ENCODE results near the gene EIF4E2. TPM values are rescaled to one million over a fixed set of nuclear protein-coding genes. Genes with fewer than 3 reads are reported as not detected.
"Not testable (repeated sequence)": the region's sequence is repeated elsewhere in the genome, so short reads cannot be mapped to it uniquely, and the experiment has no call there.

The EIF4E2 gene
- total and polyA plus RNA-seq, 2 experiments from 2014 or later, result 76.9 to 122 TPM

GRCh38 chr2:232532419-232532818 is 18.1 kb upstream of the EIF4E2 start:
- Histone ChIP-seq H4K20me1 (ENCODE audit: insufficient read depth, poor library complexity, severe bottlenecking) (no peaks in the 10 kb centered on the region), H3K4me3 (no peak overlapping the region), H3K4me2 (no peak overlapping the region), H3K4me1 (ENCODE audit: insufficient read depth) (no peaks in the 10 kb centered on the region), H3K27me3 (no peaks in the 10 kb centered on the region), H3K36me3 (replicated peaks; ENCODE audit: insufficient read depth, low read depth) (no peaks in the 10 kb centered on the region), H3K9me3 (ENCODE audit: low read depth) (no peaks in the 10 kb centered on the region), H3K27ac (no peak overlapping the region), H3K79me2 (no peaks in the 10 kb centered on the region), H2AFZ (no peak overlapping the region), H3K9me2 (replicated peaks; ENCODE audit: insufficient read depth) (no peaks in the 10 kb centered on the region)
- 56% methylated on average over 9 of the region's 9 CpGs for WGBS (ENCODE audit: low lambda C conversion rate, missing lambda C conversion rate)
- DNase-seq (ENCODE audit: low spot score), result no peak
- TF ChIP-seq CTCF (IDR thresholded peaks at IDR 0.05; ENCODE audit: poor library complexity), result no peak
- no peak for TF ChIP-seq EZH2 (IDR thresholded peaks at IDR 0.05; ENCODE audit: borderline replicate concordance)
- TF ChIP-seq EZH2phosphoT487 (IDR thresholded peaks at IDR 0.05; ENCODE audit: low read depth, severe bottlenecking, unreplicated experiment), result no peak

DNA sequence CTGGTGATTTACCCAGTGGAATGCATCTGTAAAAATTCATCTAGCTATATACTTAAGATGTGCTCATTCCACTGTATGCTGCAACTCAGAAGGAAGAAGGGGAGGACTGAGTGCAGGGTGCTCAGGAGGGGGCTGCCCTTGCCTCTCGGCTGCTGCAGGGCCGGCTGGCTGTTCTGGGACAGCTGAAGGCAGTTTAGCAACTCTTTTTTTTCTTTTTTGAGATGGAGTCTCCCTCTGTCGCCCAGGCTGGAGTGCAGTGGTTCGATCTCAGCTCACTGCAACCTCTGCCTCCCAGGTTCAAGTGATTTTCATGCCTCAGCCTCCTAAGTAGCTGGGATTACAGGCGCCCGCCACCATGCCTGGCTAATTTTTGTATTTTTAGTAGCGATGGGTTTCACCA is 17.7 kb upstream of the EIF4E2 start:
- H3K79me2 ChIP-seq; H3K36me3 ChIP-seq (replicated peaks; ENCODE audit: insufficient read depth, low read depth); H2AFZ ChIP-seq; DNase-seq (ENCODE audit: low spot score); H3K4me1 ChIP-seq (ENCODE audit: insufficient read depth); H3K27ac ChIP-seq; H3K4me2 ChIP-seq; H3K4me3 ChIP-seq; H3K9me2 ChIP-seq (replicated peaks; ENCODE audit: insufficient read depth); H4K20me1 ChIP-seq (ENCODE audit: insufficient read depth, poor library complexity, severe bottlenecking); H3K27me3 ChIP-seq; H3K9me3 ChIP-seq (ENCODE audit: low read depth): not testable (repeated sequence)
- WGBS (ENCODE audit: low lambda C conversion rate, missing lambda C conversion rate), result 81% methylated on average over 7 of the region's 7 CpGs

DNA sequence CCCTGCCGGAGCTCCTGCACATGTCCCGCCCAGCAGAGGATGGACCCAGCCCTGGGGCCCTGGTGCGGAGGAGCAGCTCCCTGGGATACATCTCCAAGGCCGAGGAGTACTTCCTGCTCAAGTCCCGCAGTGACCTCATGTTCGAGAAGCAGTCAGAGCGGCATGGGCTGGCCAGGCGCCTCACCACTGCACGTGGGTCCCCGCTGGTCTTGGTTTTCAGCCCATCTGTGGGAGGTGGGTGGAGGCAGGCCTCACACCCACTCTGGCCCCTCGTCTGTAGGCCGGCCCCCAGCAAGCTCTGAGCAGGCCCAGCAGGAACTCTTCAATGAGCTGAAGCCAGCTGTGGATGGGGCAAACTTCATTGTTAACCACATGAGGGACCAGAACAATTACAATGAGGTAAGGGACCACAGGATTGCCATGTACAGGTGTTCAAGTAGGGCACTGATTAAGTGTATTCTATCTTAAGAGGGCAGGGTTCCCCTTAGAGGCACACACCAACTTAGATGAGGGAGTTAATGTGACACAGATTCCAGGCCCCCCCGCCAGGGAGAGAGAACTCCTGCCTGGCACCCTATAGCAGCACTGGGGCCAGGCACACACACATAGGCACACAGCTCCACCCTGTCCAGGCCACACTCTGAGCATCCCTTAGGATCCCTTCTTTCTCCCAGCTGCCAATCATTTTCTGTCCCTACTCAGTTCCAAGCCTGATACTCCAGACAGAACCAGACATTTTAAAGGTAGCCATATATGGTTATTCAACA is 16.4 kb upstream of the EIF4E2 start:
- no peak for DNase-seq (ENCODE audit: low spot score)
- H3K4me1 ChIP-seq (ENCODE audit: insufficient read depth), result no peaks in the 10 kb centered on the region

GRCh38 chr2:232534940-232535651 is 15.4 kb upstream of the EIF4E2 start:
- TF ChIP-seq EZH2 (IDR thresholded peaks at IDR 0.05; ENCODE audit: borderline replicate concordance) (no peak), CTCF (IDR thresholded peaks at IDR 0.05; ENCODE audit: poor library complexity) (no peak), EZH2phosphoT487 (IDR thresholded peaks at IDR 0.05; ENCODE audit: low read depth, severe bottlenecking, unreplicated experiment) (no peak)
- Histone ChIP-seq H3K27me3 (no peaks in the 10 kb centered on the region), H3K79me2 (no peaks in the 10 kb centered on the region), H3K9me2 (replicated peaks; ENCODE audit: insufficient read depth) (no peaks in the 10 kb centered on the region), H3K4me3 (no peak overlapping the region), H3K9me3 (ENCODE audit: low read depth) (no peaks in the 10 kb centered on the region), H3K36me3 (replicated peaks; ENCODE audit: insufficient read depth, low read depth) (no peaks in the 10 kb centered on the region), H3K4me1 (ENCODE audit: insufficient read depth) (no peaks in the 10 kb centered on the region), H4K20me1 (ENCODE audit: insufficient read depth, poor library complexity, severe bottlenecking) (no peaks in the 10 kb centered on the region), H3K4me2 (no peak overlapping the region), H3K27ac (no peak overlapping the region), H2AFZ (no peak overlapping the region)
- no peak for DNase-seq (ENCODE audit: low spot score)
- 82% methylated on average over 14 of the region's 14 CpGs for WGBS (ENCODE audit: low lambda C conversion rate, missing lambda C conversion rate)

More for the DNA sequence above, 16.4 kb upstream of the EIF4E2 start:
- Histone ChIP-seq H3K27me3 (no peaks in the 10 kb centered on the region), H3K4me3 (no peak overlapping the region), H3K9me2 (replicated peaks; ENCODE audit: insufficient read depth) (no peaks in the 10 kb centered on the region), H3K27ac (no peak overlapping the region), H3K79me2 (no peaks in the 10 kb centered on the region), H2AFZ (no peak overlapping the region), H3K9me3 (ENCODE audit: low read depth) (no peaks in the 10 kb centered on the region), H4K20me1 (ENCODE audit: insufficient read depth, poor library complexity, severe bottlenecking) (no peaks in the 10 kb centered on the region), H3K36me3 (replicated peaks; ENCODE audit: insufficient read depth, low read depth) (no peaks in the 10 kb centered on the region), H3K4me2 (no peak overlapping the region)
- 89% methylated on average over 12 of the region's 13 CpGs for WGBS (ENCODE audit: low lambda C conversion rate, missing lambda C conversion rate)
- TF ChIP-seq EZH2 (IDR thresholded peaks at IDR 0.05; ENCODE audit: borderline replicate concordance), result no peak

All from hepatocyte (in vitro differentiated cells).